Activated CD8-positive, alpha-beta T cell treated with anti-CD3 and anti-CD28 coated beads, Interleukin-2, amount 10 ng/mL, durations not matched to agents 7 days and 5 days (primary cell): ENCODE data around the gene RPL9. TPM values are rescaled to one million over a fixed set of nuclear protein-coding genes. Genes with fewer than 3 reads are reported as not detected.
"Not testable (repeated sequence)": the region's sequence is repeated elsewhere in the genome, so short reads cannot be mapped to it uniquely, and the experiment has no call there.

Experiments used
- ATAC-seq: fragments of 150-1000 bp; cut with Tn5 transposase; one replicate; pipeline ENCODE4 v1.10.0; 2021; ENCODE audit warnings: moderate library complexity
- CTCF ChIA-PET: fragments of 350-600 bp; sonication (Branson Sonifier 250); formaldehyde crosslinking; loops from one replicate; lab custom pipeline; 2021; ENCODE audit warnings: antibody characterized with exemption; lab: Charles Lee
- POLR2A ChIA-PET: fragments of 350-600 bp; sonication (Branson Sonifier 250); formaldehyde crosslinking; loops from one replicate; lab custom pipeline; 2021; ENCODE audit warnings: antibody characterized with exemption; lab: Charles Lee
- DNase-seq: peaks from one replicate; pipeline ENCODE4 v3.0.0-alpha.2; 2020
- H3K27ac Mint-ChIP-seq: one replicate; pipeline ENCODE4 v1.8.0; 2021; ENCODE audit warnings: mild to moderate bottlenecking, mixed read lengths
- H3K27me3 Mint-ChIP-seq: one replicate; pipeline ENCODE4 v1.8.0; 2021; ENCODE audit warnings: low read depth, mixed read lengths
- H3K36me3 Mint-ChIP-seq: one replicate; pipeline ENCODE4 v1.8.0; 2021; ENCODE audit warnings: low read depth, mixed read lengths
- H3K4me1 Mint-ChIP-seq: one replicate; pipeline ENCODE4 v1.8.0; 2021; ENCODE audit warnings: low read depth, mixed read lengths
- H3K4me3 Mint-ChIP-seq: one replicate; pipeline ENCODE4 v1.8.0; 2021; ENCODE audit warnings: mild to moderate bottlenecking, mixed read lengths
- H3K9me3 Mint-ChIP-seq: one replicate; pipeline ENCODE4 v1.8.0; 2022; ENCODE audit warnings: mixed read lengths; ENCODE audit not compliant: insufficient read depth
- total RNA-seq, 2 experiments: library from RNA; stranded (reverse); gene quantifications; one replicate each; pipeline ENCODE4 v1.2.3, GENCODE V29; 2021

Gene RPL9
- total RNA-seq, 2 experiments from 2014 or later, result 1,107 to 1,219 TPM

DNA sequence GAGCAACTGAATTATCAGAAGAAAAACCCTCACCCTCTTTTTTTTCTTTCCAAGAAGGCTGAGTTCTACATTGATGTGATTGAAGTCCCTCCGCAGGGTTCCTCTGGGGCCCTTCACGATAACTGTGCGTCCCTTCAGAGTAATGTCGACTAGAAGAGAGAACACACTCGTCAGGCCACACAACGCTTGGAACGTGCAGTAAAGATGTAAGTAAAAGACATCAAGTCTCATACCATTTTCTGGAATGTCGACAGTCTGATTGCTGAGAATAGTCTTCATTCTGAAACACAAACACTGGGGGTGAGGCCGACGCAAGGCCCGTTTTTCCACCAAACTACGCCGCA lies 589 bp downstream of the RPL9 start:
- Mint-ChIP-seq H3K27ac (peak overlapping the region; percentile 97), H3K4me1 (peaks cover 54% of the 10 kb centered on the region), H3K36me3 (peaks cover 59% of the 10 kb centered on the region), H3K4me3 (peak overlapping the region; percentile 91)
- H3K9me3 Mint-ChIP-seq, DNase-seq, H3K27me3 Mint-ChIP-seq: not testable (repeated sequence)
- POLR2A ChIA-PET, result interaction anchor here (0.6 to 3.0 kb wide), 15 partner anchors 8 to 975 kb away, joined by 3 to 19 read pairs (median 3); partner anchors contain the start of genes KLB, RFC1, UBE2K and WDR19
- ATAC-seq, result peak; percentile 8
- CTCF ChIA-PET, result interaction anchor here (1.0 to 4.2 kb wide), 3 partner anchors 10 to 20 kb away, joined by 3 to 32 read pairs (median 5); no protein-coding TSS in a partner anchor

DNA sequence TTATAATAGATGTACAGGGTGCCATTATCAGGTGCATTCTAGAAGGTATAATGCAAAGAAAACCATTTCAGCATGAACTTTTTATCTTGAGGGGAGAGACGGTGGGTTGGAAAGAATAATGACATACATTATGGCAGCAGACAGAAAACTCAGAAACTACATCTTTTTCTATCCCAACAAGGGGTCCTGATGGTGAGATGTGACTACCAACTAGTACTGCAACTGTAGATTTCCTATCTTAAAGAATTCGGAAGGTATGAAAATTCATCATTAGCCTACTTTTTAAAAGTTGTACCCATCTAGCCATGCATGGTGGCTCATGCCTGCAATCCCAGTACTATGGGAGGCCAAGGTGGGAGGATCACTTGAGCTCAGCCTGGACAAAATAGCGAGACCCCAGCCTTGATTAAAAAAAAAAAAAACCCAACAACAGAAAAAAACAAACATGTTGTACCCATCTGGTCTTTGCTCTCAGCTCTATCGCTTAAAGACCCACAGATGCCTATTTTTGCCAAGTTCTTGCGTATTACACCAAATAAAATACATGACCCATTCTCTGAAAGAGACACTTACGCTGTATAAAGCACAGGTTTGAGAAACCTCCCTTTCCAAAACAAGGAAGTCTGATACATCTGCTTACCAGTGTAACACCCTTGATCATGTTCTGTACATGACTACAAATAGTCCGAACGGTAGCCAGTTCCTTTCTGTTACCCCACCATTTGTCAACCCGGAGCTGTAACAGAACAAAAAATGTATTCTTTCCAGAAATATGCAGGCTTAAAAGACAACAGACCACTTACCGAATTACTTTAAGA lies 1.6 kb downstream of the RPL9 start:
- CTCF ChIA-PET, result interaction anchor here (1.2 to 4.2 kb wide), 2 partner anchors 12 to 19 kb away, joined by 3 to 32 read pairs; no protein-coding TSS in a partner anchor
- H3K27ac Mint-ChIP-seq, result peak overlapping the region; percentile 97

DNA sequence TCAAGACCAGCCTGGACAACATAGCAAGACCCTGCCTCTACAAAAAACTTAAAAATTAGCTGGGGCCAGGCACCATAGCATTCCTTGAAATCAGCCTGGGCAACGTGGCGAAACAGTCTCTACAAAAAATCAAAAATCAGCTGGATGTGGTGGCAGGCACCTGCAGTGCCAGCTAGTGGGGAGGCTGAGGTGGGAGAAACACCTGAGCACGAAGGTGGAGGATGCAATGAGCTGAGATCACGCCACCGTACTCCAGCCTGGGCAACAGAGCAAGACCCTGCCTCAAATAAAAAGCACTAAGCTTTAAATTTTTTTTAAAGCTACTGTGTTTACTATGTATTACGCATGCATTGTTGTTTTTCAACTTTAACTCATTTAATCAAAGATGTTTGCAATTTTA lies 3.2 kb downstream of the RPL9 start:
- H3K4me1 Mint-ChIP-seq, result peaks cover 52% of the 10 kb centered on the region
- no peak overlapping the region for H3K27ac Mint-ChIP-seq

More for the DNA sequence above, 1.6 kb downstream of the RPL9 start:
- H3K9me3 Mint-ChIP-seq, result no peaks in the 10 kb centered on the region
- DNase-seq, result no peak
- no peak for ATAC-seq
- peaks cover 54% of the 10 kb centered on the region for H3K4me1 Mint-ChIP-seq
- peak overlapping the region; percentile 91 for H3K4me3 Mint-ChIP-seq
- H3K27me3 Mint-ChIP-seq, result no peaks in the 10 kb centered on the region
- POLR2A ChIA-PET, result interaction anchor here (2.0 to 3.0 kb wide), 5 partner anchors 9 to 241 kb away, joined by 9 to 19 read pairs (median 16); partner anchors contain the start of genes RFC1 and UBE2K
- H3K36me3 Mint-ChIP-seq, result peaks cover 67% of the 10 kb centered on the region

DNA sequence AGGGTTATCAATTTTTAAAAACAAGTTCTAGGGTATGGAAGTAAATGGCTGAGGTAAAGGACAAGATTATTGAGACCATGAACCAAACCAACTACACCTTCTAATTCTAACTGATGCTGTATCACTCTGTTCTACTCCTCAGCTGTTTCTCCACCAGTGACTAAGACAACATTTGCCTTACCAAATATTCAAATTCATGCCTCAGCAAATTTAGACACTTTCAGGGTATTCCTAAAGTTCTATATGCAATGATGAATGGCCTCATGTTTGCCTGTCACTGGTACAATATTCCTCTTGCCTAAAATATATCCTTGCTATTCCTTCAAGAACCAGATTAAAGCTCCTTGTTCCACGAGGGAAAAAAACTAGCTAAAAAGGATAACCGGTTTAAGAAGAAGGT lies 5.0 kb downstream of the RPL9 start:
- H3K4me1 Mint-ChIP-seq, result peaks cover 45% of the 10 kb centered on the region
- peaks cover 82% of the 10 kb centered on the region for H3K36me3 Mint-ChIP-seq
- H3K27ac Mint-ChIP-seq, result no peak overlapping the region
- DNase-seq, result no peak
- no peak for ATAC-seq
- ChIA-PET CTCF (interaction anchor here (0.7 kb wide), 1 partner anchor 504 kb away, joined by 4 read pairs; no protein-coding TSS in a partner anchor), POLR2A (interaction anchor here (0.7 kb wide), 1 partner anchor 398 kb away, joined by 3 read pairs; no protein-coding TSS in a partner anchor)
- H3K27me3 Mint-ChIP-seq, result no peaks in the 10 kb centered on the region
- no peak overlapping the region for H3K4me3 Mint-ChIP-seq
- H3K9me3 Mint-ChIP-seq, result no peaks in the 10 kb centered on the region

More for the DNA sequence above, 3.2 kb downstream of the RPL9 start:
- Mint-ChIP-seq H3K27me3 (no peaks in the 10 kb centered on the region), H3K4me3 (no peak overlapping the region), H3K36me3 (peaks cover 74% of the 10 kb centered on the region), H3K9me3 (no peaks in the 10 kb centered on the region)
- no peak for DNase-seq
- ATAC-seq, result no peak
- CTCF ChIA-PET, result interaction anchor here (1.0 to 2.2 kb wide), 2 partner anchors 9 to 14 kb away, joined by 6 to 7 read pairs; no protein-coding TSS in a partner anchor
- POLR2A ChIA-PET, result interaction anchor here (0.6 kb wide), 1 partner anchor 106 kb away, joined by 5 read pairs; no protein-coding TSS in a partner anchor

DNA sequence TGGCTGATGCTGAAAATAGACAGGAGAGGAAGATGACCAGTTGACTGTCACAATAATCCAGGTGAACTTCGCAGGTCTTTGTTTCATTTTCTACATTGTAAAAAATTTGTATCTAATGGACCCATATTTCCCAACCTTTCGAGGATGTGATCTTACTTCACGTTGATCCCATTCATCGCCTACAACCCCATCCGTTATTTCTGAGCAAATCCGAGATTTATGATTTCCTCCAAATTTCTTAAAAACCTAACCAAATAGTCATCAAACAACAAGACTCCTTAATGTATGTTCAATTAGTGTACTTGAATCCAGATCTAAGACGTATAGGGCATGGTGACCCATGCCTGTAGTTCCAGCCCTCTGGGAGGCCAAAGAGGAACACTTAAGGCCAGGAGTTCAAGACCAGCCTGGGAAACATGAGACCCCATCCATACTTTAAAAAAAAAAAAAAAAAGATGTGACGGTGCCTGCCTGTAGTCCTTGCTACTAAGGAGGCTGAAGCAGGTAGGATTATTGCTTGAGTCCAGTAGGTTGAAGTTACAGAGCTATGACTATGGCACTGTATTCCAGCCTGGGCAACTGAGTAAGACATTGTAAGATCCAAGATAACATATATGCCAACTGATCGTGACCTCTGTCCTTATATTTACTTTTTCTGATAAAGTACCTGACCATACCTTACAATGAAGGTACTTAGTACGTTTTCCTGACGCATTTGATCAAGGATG lies 5.7 kb downstream of the RPL9 start:
- Mint-ChIP-seq H3K4me3 (no peak overlapping the region), H3K36me3 (peaks cover 82% of the 10 kb centered on the region), H3K27ac (no peak overlapping the region), H3K27me3 (no peaks in the 10 kb centered on the region), H3K4me1 (peaks cover 45% of the 10 kb centered on the region), H3K9me3 (no peaks in the 10 kb centered on the region)
- no peak for DNase-seq
- ATAC-seq, result no peak
- ChIA-PET CTCF (interaction anchor here (0.7 kb wide), 1 partner anchor 503 kb away, joined by 4 read pairs; no protein-coding TSS in a partner anchor), POLR2A (interaction anchor here (0.6 kb wide), 1 partner anchor 275 kb away, joined by 4 read pairs; no protein-coding TSS in a partner anchor)

DNA sequence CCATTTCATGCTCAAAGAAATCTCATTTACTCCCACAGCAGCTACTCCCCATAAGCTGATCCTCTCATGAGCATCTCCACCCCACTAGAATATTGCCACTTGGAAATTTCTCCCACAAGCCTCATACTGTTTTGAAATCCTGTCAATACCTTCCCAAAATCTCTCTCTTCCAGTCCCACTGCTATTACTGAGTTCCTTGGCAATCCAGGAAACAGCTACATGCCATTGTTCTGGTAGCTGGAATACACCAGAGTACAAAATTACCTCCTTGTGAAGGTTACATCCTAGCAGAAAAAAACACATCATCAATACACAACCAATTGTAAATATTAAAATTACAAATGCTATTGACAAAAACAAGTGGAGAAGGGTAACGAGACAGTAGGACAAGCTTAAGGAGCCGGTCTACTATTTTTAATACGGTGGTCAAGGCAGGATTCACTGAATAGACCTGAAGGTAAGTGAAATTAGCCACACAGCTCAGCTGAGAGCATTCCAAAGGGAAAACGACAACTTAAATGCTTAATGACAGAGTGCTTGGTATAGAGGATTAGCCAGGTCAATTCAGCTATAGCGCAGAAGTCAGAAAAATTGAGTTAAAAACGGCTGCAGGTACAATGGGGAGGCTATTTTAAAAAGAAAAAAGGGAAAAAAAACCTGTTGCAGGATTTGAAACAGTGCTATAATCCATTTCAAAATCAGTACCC lies 6.4 kb downstream of the RPL9 start:
- Mint-ChIP-seq H3K27ac (no peak overlapping the region), H3K4me3 (no peak overlapping the region), H3K4me1 (peaks cover 43% of the 10 kb centered on the region), H3K27me3 (no peaks in the 10 kb centered on the region), H3K36me3 (peaks cover 76% of the 10 kb centered on the region), H3K9me3 (no peaks in the 10 kb centered on the region)
- CTCF ChIA-PET, result no interaction called here
- DNase-seq (no peak), ATAC-seq (no peak)
- POLR2A ChIA-PET, result interaction anchor here (0.6 to 1.2 kb wide), 2 partner anchors 87 to 274 kb away, joined by 3 to 4 read pairs; no protein-coding TSS in a partner anchor

DNA sequence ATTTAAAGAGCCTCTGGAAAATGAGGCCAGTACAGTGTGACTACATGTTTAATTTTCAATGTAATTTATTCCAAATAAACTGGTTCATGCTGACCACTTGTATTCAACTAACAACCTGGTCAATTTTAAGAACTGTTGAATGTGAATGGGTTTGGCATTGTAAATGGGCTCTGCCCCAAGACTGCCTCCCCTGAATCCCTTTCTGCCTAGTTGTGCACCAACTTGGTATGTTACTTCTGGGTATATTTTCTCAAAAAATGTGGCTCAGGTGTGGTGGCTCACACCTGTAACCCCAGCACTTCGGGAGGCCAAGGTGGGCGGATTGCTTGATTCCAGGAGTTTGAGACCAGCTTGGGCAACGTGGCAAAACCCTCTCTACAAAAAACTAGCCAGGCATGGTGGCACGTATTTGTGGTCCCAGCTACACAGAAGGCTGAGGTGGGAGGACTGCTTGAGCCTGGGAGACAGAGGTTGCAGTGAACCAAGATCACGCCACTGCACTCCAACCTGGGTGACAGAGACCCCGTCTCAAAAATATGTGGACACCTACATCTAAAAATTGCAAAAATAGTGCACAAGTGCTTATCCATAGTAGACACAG lies 7.2 kb downstream of the RPL9 start:
- no peak overlapping the region for H3K4me3 Mint-ChIP-seq
- H3K36me3 Mint-ChIP-seq, result peaks cover 69% of the 10 kb centered on the region
- POLR2A ChIA-PET, result interaction anchor here (1.2 kb wide), 1 partner anchor 86 kb away, joined by 3 read pairs; no protein-coding TSS in a partner anchor
- H3K9me3 Mint-ChIP-seq, result no peaks in the 10 kb centered on the region
- no peak overlapping the region for H3K27ac Mint-ChIP-seq
- peaks cover 40% of the 10 kb centered on the region for H3K4me1 Mint-ChIP-seq
- DNase-seq, result no peak
- no peaks in the 10 kb centered on the region for H3K27me3 Mint-ChIP-seq
- no peak for ATAC-seq
- CTCF ChIA-PET, result no interaction called here

DNA sequence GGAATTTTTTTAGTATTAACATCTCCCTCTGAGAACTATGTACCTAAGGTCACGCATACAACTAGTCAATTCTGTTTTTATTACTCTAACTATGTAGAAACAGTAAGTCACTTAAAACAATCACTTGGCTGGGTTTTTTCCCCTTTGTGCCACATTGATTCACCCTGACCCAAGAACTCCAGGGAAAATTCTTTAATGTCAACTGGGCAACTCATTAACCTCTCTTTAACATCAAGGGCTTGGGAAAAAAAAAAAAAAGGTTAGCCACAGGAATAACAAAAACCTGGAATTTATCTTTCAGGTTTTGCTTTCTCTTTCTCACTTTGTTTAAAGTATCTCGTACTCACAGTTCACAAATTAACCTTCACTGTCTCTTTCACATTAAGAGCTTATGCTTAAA lies 8.1 kb downstream of the RPL9 start:
- Mint-ChIP-seq H3K27me3 (no peaks in the 10 kb centered on the region), H3K27ac (no peak overlapping the region), H3K9me3 (no peaks in the 10 kb centered on the region), H3K4me3 (no peak overlapping the region), H3K4me1 (peaks cover 32% of the 10 kb centered on the region), H3K36me3 (peaks cover 60% of the 10 kb centered on the region)
- ChIA-PET POLR2A (no interaction called here), CTCF (interaction anchor here (1.0 kb wide), 1 partner anchor 18 kb away, joined by 3 read pairs; no protein-coding TSS in a partner anchor)
- ATAC-seq (no peak), DNase-seq (no peak)

DNA sequence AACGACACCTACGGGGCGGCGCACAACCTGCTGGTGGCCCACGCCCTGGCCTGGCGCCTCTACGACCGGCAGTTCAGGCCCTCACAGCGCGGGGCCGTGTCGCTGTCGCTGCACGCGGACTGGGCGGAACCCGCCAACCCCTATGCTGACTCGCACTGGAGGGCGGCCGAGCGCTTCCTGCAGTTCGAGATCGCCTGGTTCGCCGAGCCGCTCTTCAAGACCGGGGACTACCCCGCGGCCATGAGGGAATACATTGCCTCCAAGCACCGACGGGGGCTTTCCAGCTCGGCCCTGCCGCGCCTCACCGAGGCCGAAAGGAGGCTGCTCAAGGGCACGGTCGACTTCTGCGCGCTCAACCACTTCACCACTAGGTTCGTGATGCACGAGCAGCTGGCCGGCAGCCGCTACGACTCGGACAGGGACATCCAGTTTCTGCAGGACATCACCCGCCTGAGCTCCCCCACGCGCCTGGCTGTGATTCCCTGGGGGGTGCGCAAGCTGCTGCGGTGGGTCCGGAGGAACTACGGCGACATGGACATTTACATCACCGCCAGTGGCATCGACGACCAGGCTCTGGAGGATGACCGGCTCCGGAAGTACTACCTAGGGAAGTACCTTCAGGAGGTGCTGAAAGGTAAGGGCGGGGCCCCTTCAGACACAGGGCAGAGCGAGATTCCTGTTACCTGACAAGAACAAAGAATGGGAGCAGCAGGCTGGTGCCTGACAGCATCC lies 11.7 kb downstream of the RPL9 start:
- Mint-ChIP-seq H3K36me3 (peaks cover 27% of the 10 kb centered on the region), H3K4me3 (peak overlapping the region; percentile 38), H3K9me3 (no peaks in the 10 kb centered on the region), H3K4me1 (peaks cover 17% of the 10 kb centered on the region), H3K27me3 (no peaks in the 10 kb centered on the region), H3K27ac (no peak overlapping the region)
- CTCF ChIA-PET, result interaction anchor here (1.9 kb wide), 1 partner anchor 9 kb away, joined by 6 read pairs; no protein-coding TSS in a partner anchor
- ATAC-seq (peak; percentile 64), DNase-seq (peak; percentile 48)
- POLR2A ChIA-PET, result interaction anchor here (0.9 to 2.3 kb wide), 2 partner anchors 11 to 12 kb away, joined by 3 to 19 read pairs; partner anchors contain the start of genes LIAS and RPL9

DNA sequence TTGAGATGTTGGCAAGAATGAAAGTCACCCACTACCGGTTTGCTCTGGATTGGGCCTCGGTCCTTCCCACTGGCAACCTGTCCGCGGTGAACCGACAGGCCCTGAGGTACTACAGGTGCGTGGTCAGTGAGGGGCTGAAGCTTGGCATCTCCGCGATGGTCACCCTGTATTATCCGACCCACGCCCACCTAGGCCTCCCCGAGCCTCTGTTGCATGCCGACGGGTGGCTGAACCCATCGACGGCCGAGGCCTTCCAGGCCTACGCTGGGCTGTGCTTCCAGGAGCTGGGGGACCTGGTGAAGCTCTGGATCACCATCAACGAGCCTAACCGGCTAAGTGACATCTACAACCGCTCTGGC lies 12.3 kb downstream of the RPL9 start:
- no peak overlapping the region for H3K27ac Mint-ChIP-seq
- no peak for ATAC-seq

More for the DNA sequence above, 12.3 kb downstream of the RPL9 start:
- Mint-ChIP-seq H3K36me3 (peaks cover 24% of the 10 kb centered on the region), H3K9me3 (no peaks in the 10 kb centered on the region), H3K27me3 (no peaks in the 10 kb centered on the region), H3K4me3 (no peak overlapping the region), H3K4me1 (peaks cover 16% of the 10 kb centered on the region)
- ChIA-PET POLR2A (interaction anchor here (0.9 kb wide), 1 partner anchor 12 kb away, joined by 3 read pairs; the partner anchor contains the start of genes LIAS and RPL9), CTCF (interaction anchor here (1.9 kb wide), 1 partner anchor 9 kb away, joined by 6 read pairs; no protein-coding TSS in a partner anchor)
- no peak for DNase-seq
